Activated naive CD8-positive, alpha-beta T cell treated with anti-CD3 and anti-CD28 coated beads, Interleukin-2, amount 50 U/mL, for 16 hours (primary cell): ENCODE measurements around the gene NEDD4.
"Not testable (repeated sequence)": the region's sequence is repeated elsewhere in the genome, so short reads cannot be mapped to it uniquely, and the experiment has no call there.

Experiments used
- DNase-seq: peaks from one replicate; pipeline ENCODE4 v3.0.0-alpha.2; 2020; ENCODE audit warnings: low read depth, low spot score

NEDD4 gene

GRCh38 chr15:55894399-55894965 is 98.9 kb downstream of the NEDD4 start:
- no peak for DNase-seq

GRCh38 chr15:55893852-55894251 is 99.6 kb downstream of the NEDD4 start:
- no peak for DNase-seq

GRCh38 chr15:55891196-55891595 is 102.2 kb downstream of the NEDD4 start:
- DNase-seq, result no peak

- DNase-seq, result no peak
These were observed 109.2 kb downstream of the NEDD4 start for GRCh38 chr15:55884223-55884622.

- DNase-seq, result no peak
These were observed 114.2 kb downstream of the NEDD4 start for GRCh38 chr15:55879181-55879580.

- no peak for DNase-seq
These were observed 120.2 kb downstream of the NEDD4 start for GRCh38 chr15:55873024-55873720.

GRCh38 chr15:55872471-55872870 is 120.9 kb downstream of the NEDD4 start:
- no peak for DNase-seq

- DNase-seq, result no peak
These were observed 123.8 kb downstream of the NEDD4 start for GRCh38 chr15:55869660-55870059.

GRCh38 chr15:55868707-55869106 is 124.7 kb downstream of the NEDD4 start:
- no peak for DNase-seq

GRCh38 chr15:55868291-55868690 is 125.1 kb downstream of the NEDD4 start:
- not testable (repeated sequence) for DNase-seq

GRCh38 chr15:55863911-55864310 is 129.5 kb downstream of the NEDD4 start:
- DNase-seq, result no peak

GRCh38 chr15:55861115-55861514 is 132.3 kb downstream of the NEDD4 start:
- DNase-seq, result no peak

- no peak for DNase-seq
These were observed 132.9 kb downstream of the NEDD4 start for GRCh38 chr15:55860468-55860867.

GRCh38 chr15:55859681-55860080 is 133.7 kb downstream of the NEDD4 start:
- DNase-seq, result no peak

GRCh38 chr15:55858661-55859060 is 134.8 kb downstream of the NEDD4 start:
- DNase-seq, result no peak

GRCh38 chr15:55856506-55857164 is 136.8 kb downstream of the NEDD4 start:
- no peak for DNase-seq

- no peak for DNase-seq
These were observed 140.3 kb downstream of the NEDD4 start for GRCh38 chr15:55853134-55853533.

- DNase-seq, result peak; percentile 30
These were observed 147.2 kb downstream of the NEDD4 start for GRCh38 chr15:55846116-55846707.

- DNase-seq, result not testable (repeated sequence)
These were observed 150.5 kb downstream of the NEDD4 start for GRCh38 chr15:55842897-55843296.

- DNase-seq, result no peak
These were observed 157.5 kb downstream of the NEDD4 start for GRCh38 chr15:55835866-55836265.

- no peak for DNase-seq
These were observed 159.1 kb downstream of the NEDD4 start for GRCh38 chr15:55834331-55834730.

GRCh38 chr15:55829826-55830225 is 163.6 kb downstream of the NEDD4 start:
- no peak for DNase-seq

GRCh38 chr15:55827955-55828354 is 165.5 kb downstream of the NEDD4 start:
- DNase-seq, result no peak
